ENCODE results near the gene TMEM191C. TPM values are rescaled to one million over a fixed set of nuclear protein-coding genes. Genes with fewer than 3 reads are reported as not detected.
"Not testable (repeated sequence)": the region's sequence is repeated elsewhere in the genome, so short reads cannot be mapped to it uniquely, and the experiment has no call there.

The TMEM191C gene
- total and polyA plus RNA-seq, 2 of the 13 experiments (the other 11 are each of a cell fraction or from before 2014, with no cell fraction given) = 1.2 to 2.9 TPM

- POLR2A ChIA-PET; H3K79me2 ChIP-seq (ENCODE audit: insufficient read depth, low read length): not testable (repeated sequence)
- peak; percentile 87 for ATAC-seq
Measured at GRCh38 chr22:21510397-21510796, 43.2 kb downstream of the TMEM191C start.

GRCh38 chr22:21512022-21512421, 44.8 kb downstream of the TMEM191C start:
- H3K4me1 ChIP-seq (ENCODE audit: insufficient read depth, low read length); POLR2A ChIA-PET; intact Hi-C loops (cut with micrococcal nuclease; ENCODE audit: unreplicated experiment); H3K9me3 ChIP-seq (ENCODE audit: low read length); H3K27ac ChIP-seq (ENCODE audit: extremely low read length, insufficient read depth, low read length); DNase-seq (ENCODE audit: low spot score); H4K20me1 ChIP-seq (ENCODE audit: insufficient read depth, low read length); BruUV-seq (replicated peaks); H3K36me3 ChIP-seq (replicated peaks in 1 of 2; ENCODE audit: control insufficient read depth in 1 of 2, insufficient read depth in 2 of 2, low read length in 2 of 2); ATAC-seq; H3K4me3 ChIP-seq (replicated peaks in 1 of 3; ENCODE audit: insufficient read depth in 1 of 3, low read depth in 2 of 3, low read length in 3 of 3); FAIRE-seq; in situ Hi-C loops (cut with HindIII; ENCODE audit: extremely low pct_ligation_motif_present, low pct_unique_long_range_greater_than_20kb); H3K79me2 ChIP-seq (ENCODE audit: insufficient read depth, low read length); H3K9ac ChIP-seq (ENCODE audit: insufficient read depth, low read depth, low read length); H3K27me3 ChIP-seq (ENCODE audit: control insufficient read depth in 1 of 2, insufficient read depth in 2 of 2, low read length in 2 of 2); H3K4me2 ChIP-seq (ENCODE audit: low read depth, low read length); H2AFZ ChIP-seq (ENCODE audit: low read length); CTCF ChIA-PET (ENCODE audit: low intra/inter-chr PET ratio, low total read pairs): not testable (repeated sequence)
- no CpG with 5 or more reads among the region's 11 CpGs for WGBS (ENCODE audit: low lambda C conversion rate)

More at GRCh38 chr22:21510397-21510796, 43.2 kb downstream of the TMEM191C start:
- H4K20me1 ChIP-seq (ENCODE audit: insufficient read depth, low read length); BruUV-seq (replicated peaks); H3K9me3 ChIP-seq (ENCODE audit: low read length); H3K27me3 ChIP-seq (ENCODE audit: control insufficient read depth in 1 of 2, insufficient read depth in 2 of 2, low read length in 2 of 2); in situ Hi-C loops (cut with HindIII; ENCODE audit: extremely low pct_ligation_motif_present, low pct_unique_long_range_greater_than_20kb); H3K36me3 ChIP-seq (replicated peaks in 1 of 2; ENCODE audit: control insufficient read depth in 1 of 2, insufficient read depth in 2 of 2, low read length in 2 of 2); CTCF ChIA-PET (ENCODE audit: low intra/inter-chr PET ratio, low total read pairs); H3K4me1 ChIP-seq (ENCODE audit: insufficient read depth, low read length); H3K4me2 ChIP-seq (ENCODE audit: low read depth, low read length); intact Hi-C loops (cut with micrococcal nuclease; ENCODE audit: unreplicated experiment); H3K27ac ChIP-seq (ENCODE audit: extremely low read length, insufficient read depth, low read length); H2AFZ ChIP-seq (ENCODE audit: low read length); FAIRE-seq; H3K4me3 ChIP-seq (replicated peaks in 1 of 3; ENCODE audit: insufficient read depth in 1 of 3, low read depth in 2 of 3, low read length in 3 of 3); DNase-seq (ENCODE audit: low spot score); H3K9ac ChIP-seq (ENCODE audit: insufficient read depth, low read depth, low read length): not testable (repeated sequence)
- WGBS (ENCODE audit: low lambda C conversion rate) = no CpG with 5 or more reads among the region's 9 CpGs

- POLR2A ChIA-PET; FAIRE-seq; CTCF ChIA-PET (ENCODE audit: low intra/inter-chr PET ratio, low total read pairs); H3K9ac ChIP-seq (ENCODE audit: insufficient read depth, low read depth, low read length); H3K79me2 ChIP-seq (ENCODE audit: insufficient read depth, low read length); H4K20me1 ChIP-seq (ENCODE audit: insufficient read depth, low read length); H3K27ac ChIP-seq (ENCODE audit: extremely low read length, insufficient read depth, low read length); H3K4me2 ChIP-seq (ENCODE audit: low read depth, low read length); BruUV-seq (replicated peaks); DNase-seq (ENCODE audit: low spot score); H3K36me3 ChIP-seq (replicated peaks in 1 of 2; ENCODE audit: control insufficient read depth in 1 of 2, insufficient read depth in 2 of 2, low read length in 2 of 2); H3K4me3 ChIP-seq (replicated peaks in 1 of 3; ENCODE audit: insufficient read depth in 1 of 3, low read depth in 2 of 3, low read length in 3 of 3); H3K4me1 ChIP-seq (ENCODE audit: insufficient read depth, low read length); H3K9me3 ChIP-seq (ENCODE audit: low read length); H2AFZ ChIP-seq (ENCODE audit: low read length); intact Hi-C loops (cut with micrococcal nuclease; ENCODE audit: unreplicated experiment); in situ Hi-C loops (cut with HindIII; ENCODE audit: extremely low pct_ligation_motif_present, low pct_unique_long_range_greater_than_20kb); H3K27me3 ChIP-seq (ENCODE audit: control insufficient read depth in 1 of 2, insufficient read depth in 2 of 2, low read length in 2 of 2): not testable (repeated sequence)
- WGBS (ENCODE audit: low lambda C conversion rate) = no CpG with 5 or more reads among the region's 12 CpGs
- ATAC-seq = peak; percentile 30
Measured at GRCh38 chr22:21514117-21514516, 46.9 kb downstream of the TMEM191C start.

- H3K79me2 ChIP-seq (ENCODE audit: insufficient read depth, low read length); H3K4me1 ChIP-seq (ENCODE audit: insufficient read depth, low read length); intact Hi-C loops (cut with micrococcal nuclease; ENCODE audit: unreplicated experiment); H3K36me3 ChIP-seq (replicated peaks in 1 of 2; ENCODE audit: control insufficient read depth in 1 of 2, insufficient read depth in 2 of 2, low read length in 2 of 2); H3K9ac ChIP-seq (ENCODE audit: insufficient read depth, low read depth, low read length); H4K20me1 ChIP-seq (ENCODE audit: insufficient read depth, low read length); H2AFZ ChIP-seq (ENCODE audit: low read length); in situ Hi-C loops (cut with HindIII; ENCODE audit: extremely low pct_ligation_motif_present, low pct_unique_long_range_greater_than_20kb); FAIRE-seq; H3K27me3 ChIP-seq (ENCODE audit: control insufficient read depth in 1 of 2, insufficient read depth in 2 of 2, low read length in 2 of 2); H3K9me3 ChIP-seq (ENCODE audit: low read length); CTCF ChIA-PET (ENCODE audit: low intra/inter-chr PET ratio, low total read pairs); POLR2A ChIA-PET; DNase-seq (ENCODE audit: low spot score); H3K4me2 ChIP-seq (ENCODE audit: low read depth, low read length); H3K4me3 ChIP-seq (replicated peaks in 1 of 3; ENCODE audit: insufficient read depth in 1 of 3, low read depth in 2 of 3, low read length in 3 of 3); BruUV-seq (replicated peaks); H3K27ac ChIP-seq (ENCODE audit: extremely low read length, insufficient read depth, low read length): not testable (repeated sequence)
- ATAC-seq = 0 out of 3 replicates have a peak, but pooled peaks have one; percentile 6
- no CpG with 5 or more reads among the region's 9 CpGs for WGBS (ENCODE audit: low lambda C conversion rate)
Measured at GRCh38 chr22:21515234-21515633, 48.0 kb downstream of the TMEM191C start.

Measured in HepG2 (cell line).